Astrocyte of the cerebellum (primary cell): ENCODE measurements around the gene UBR3.

Source experiments
- DNase-seq: peaks from one replicate; pipeline ENCODE4 v3.0.0-alpha.2; 2011; ENCODE audit warnings: low read depth
- H3K4me3 ChIP-seq: 2 replicates; pipeline ENCODE4 v1.5.1; 2011; ENCODE audit warnings: mild to moderate bottlenecking, low read depth, low read length, moderate library complexity
- CTCF ChIP-seq: IDR thresholded peaks from 2 replicates; pipeline ENCODE4 v1.5.1; 2012; ENCODE audit warnings: low read length, low read depth, moderate library complexity, mild to moderate bottlenecking; ENCODE audit errors: missing control alignments
- in situ Hi-C: cut with HindIII; loops from 2 replicates; pipeline ENCODE4 v1.10.0; 2017; ENCODE audit warnings: low sequenced_read_pairs

UBR3 gene

GRCh38 chr2:170095380-170095779 is 268.1 kb downstream of the UBR3 start:
- H3K4me3 ChIP-seq: no peak overlapping the region
- no peak for DNase-seq
- in situ Hi-C loops: no loop called here
- TF ChIP-seq CTCF: no peak

- no peak for DNase-seq
- TF ChIP-seq CTCF: no peak
- H3K4me3 ChIP-seq: no peak overlapping the region
- in situ Hi-C loops: no loop called here
Observed at GRCh38 chr2:170098626-170099312, 271.5 kb downstream of the UBR3 start.

DNA sequence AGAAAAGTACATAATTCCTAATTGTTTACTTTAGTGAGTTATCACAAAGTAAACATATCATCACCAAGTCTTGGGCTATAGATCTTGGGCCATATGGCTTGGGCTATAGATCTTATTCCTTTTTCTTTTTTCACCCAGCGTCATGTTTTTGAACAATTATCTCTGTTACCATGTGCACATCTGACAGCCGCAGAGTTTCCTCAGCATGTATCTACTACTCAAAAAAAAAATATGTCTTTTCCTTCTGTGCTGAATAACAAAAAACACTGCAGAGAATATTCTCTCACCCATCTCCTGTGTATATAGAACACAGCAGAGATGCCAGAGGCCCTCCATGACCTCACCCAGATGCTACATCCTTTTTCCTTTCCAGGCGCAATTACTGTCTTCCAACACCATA is 274.5 kb downstream of the UBR3 start:
- TF ChIP-seq CTCF: no peak
- in situ Hi-C loops: no loop called here
- no peak overlapping the region for H3K4me3 ChIP-seq
- no peak for DNase-seq

GRCh38 chr2:170106102-170106840 is 279.0 kb downstream of the UBR3 start:
- in situ Hi-C loops: no loop called here
- TF ChIP-seq CTCF: no peak
- no peak overlapping the region for H3K4me3 ChIP-seq
- DNase-seq: no peak

GRCh38 chr2:170113168-170113894 is 286.1 kb downstream of the UBR3 start:
- no peak overlapping the region for H3K4me3 ChIP-seq
- in situ Hi-C loops: no loop called here
- DNase-seq: no peak
- TF ChIP-seq CTCF: no peak

DNA sequence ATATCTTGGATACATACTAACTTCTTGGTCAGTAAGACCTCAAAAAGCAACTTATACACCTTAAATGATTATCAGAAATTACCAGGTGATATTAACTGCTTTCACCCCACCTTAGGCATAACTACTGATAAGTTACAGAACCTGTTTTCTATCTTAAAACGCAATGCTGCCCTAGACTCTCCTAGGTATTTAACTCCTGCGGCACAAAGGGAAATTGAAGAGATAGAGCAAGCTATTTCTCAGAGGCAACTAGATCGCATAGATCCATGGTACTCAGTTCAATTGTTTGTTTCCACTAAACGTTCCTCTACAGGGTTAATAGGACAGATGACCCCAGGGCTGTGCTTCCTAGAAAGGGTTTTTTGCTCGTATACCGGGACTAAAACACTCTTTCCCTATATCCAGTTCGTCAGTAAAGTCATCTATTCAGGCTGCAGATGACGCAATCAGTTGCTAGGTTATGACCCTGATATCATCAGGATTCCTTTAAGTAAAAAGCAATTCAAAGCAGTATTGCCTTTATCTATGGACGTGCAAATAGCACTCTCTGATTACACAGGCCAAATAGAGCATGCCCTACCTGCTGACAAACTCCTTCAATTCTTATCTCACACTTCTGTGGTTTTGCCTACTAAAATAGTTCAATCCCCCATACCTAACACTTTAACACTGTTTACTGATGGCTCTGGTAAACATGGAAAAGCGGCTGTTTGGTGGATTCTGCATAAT is 288.4 kb downstream of the UBR3 start:
- DNase-seq: no peak
- in situ Hi-C loops: no loop called here
- no peak overlapping the region for H3K4me3 ChIP-seq
- TF ChIP-seq CTCF: no peak
